Measurements from ENCODE around the gene SBK1.

SBK1 gene

GRCh38 chr16:28258567-28258966 lies 33.8 kb upstream of the SBK1 start:
- H3K4me1 Mint-ChIP-seq = peaks cover 7% of the 10 kb centered on the region
- H3K4me3 Mint-ChIP-seq = peak overlapping the region; percentile 20 to 58 (median 48)
- no peaks in the 10 kb centered on the region for H3K36me3 Mint-ChIP-seq (ENCODE audit: low read depth)
- H3K27me3 Mint-ChIP-seq (ENCODE audit: low read depth) = peaks cover 10% of the 10 kb centered on the region
- H3K9me3 Mint-ChIP-seq = no peaks in the 10 kb centered on the region
- H3K27ac Mint-ChIP-seq = no peak overlapping the region
- no peak for TF ChIP-seq CTCF (IDR thresholded peaks at IDR 0.05; ENCODE audit: unreplicated experiment in 3 of 3)

- Mint-ChIP-seq H3K27ac (no peak overlapping the region), H3K27me3 (ENCODE audit: low read depth) (peaks cover 12% of the 10 kb centered on the region), H3K4me1 (peaks cover 7% of the 10 kb centered on the region), H3K9me3 (no peaks in the 10 kb centered on the region), H3K36me3 (ENCODE audit: low read depth) (no peaks in the 10 kb centered on the region), H3K4me3 (peak overlapping the region; percentile 31 to 59 (median 46))
- no peak for TF ChIP-seq CTCF (IDR thresholded peaks at IDR 0.05; ENCODE audit: unreplicated experiment in 3 of 3)
Measured at GRCh38 chr16:28259091-28259780, 33.1 kb upstream of the SBK1 start.

- TF ChIP-seq CTCF (IDR thresholded peaks at IDR 0.05; ENCODE audit: unreplicated experiment in 3 of 3) = no peak
- Mint-ChIP-seq H3K4me1 (peaks cover 12% of the 10 kb centered on the region), H3K27ac (peak overlapping the region in 1 of 3 experiments; percentile 6), H3K27me3 (ENCODE audit: low read depth) (peaks cover 13% of the 10 kb centered on the region), H3K9me3 (no peaks in the 10 kb centered on the region), H3K4me3 (peak overlapping the region; percentile 31 to 59 (median 46)), H3K36me3 (ENCODE audit: low read depth) (no peaks in the 10 kb centered on the region)
Measured at GRCh38 chr16:28259781-28260150, 32.6 kb upstream of the SBK1 start.

DNA sequence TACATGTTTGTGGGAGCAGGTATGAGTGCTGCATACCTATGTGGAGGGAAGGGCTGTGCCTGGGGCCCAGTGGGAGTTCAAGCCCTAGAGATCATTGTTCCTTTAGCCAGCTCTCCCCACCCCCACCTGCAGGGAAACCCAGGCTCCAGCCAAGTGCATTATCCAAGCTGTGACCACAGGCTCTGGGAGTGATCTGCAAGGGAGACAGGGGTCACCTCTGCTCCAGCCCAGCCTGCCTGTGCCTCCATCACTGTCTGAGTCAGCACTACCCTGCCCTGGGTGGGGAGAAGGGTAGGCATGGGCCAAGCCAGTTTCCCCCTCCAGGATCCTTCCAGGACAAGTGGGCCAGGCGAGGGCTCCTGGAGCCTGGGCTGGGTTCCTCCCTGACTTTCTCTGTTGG lies 32.1 kb upstream of the SBK1 start:
- H3K4me3 Mint-ChIP-seq = peak overlapping the region in 2 of 3 experiments; percentile 46 to 59
- peaks cover 13% of the 10 kb centered on the region for H3K27me3 Mint-ChIP-seq (ENCODE audit: low read depth)
- H3K9me3 Mint-ChIP-seq = no peaks in the 10 kb centered on the region
- H3K36me3 Mint-ChIP-seq (ENCODE audit: low read depth) = no peaks in the 10 kb centered on the region
- peaks cover 13% of the 10 kb centered on the region for H3K4me1 Mint-ChIP-seq
- no peak for TF ChIP-seq CTCF (IDR thresholded peaks at IDR 0.05; ENCODE audit: unreplicated experiment in 3 of 3)
- H3K27ac Mint-ChIP-seq = peak overlapping the region in 1 of 3 experiments; percentile 6

- Mint-ChIP-seq H3K27me3 (ENCODE audit: low read depth) (peaks cover 11% of the 10 kb centered on the region), H3K9me3 (no peaks in the 10 kb centered on the region), H3K4me1 (peaks cover 13% of the 10 kb centered on the region), H3K4me3 (peak overlapping the region in 1 of 3 experiments; percentile 41), H3K27ac (no peak overlapping the region), H3K36me3 (ENCODE audit: low read depth) (no peaks in the 10 kb centered on the region)
- TF ChIP-seq CTCF (IDR thresholded peaks at IDR 0.05; ENCODE audit: unreplicated experiment in 3 of 3) = no peak
Measured at GRCh38 chr16:28261942-28262341, 30.4 kb upstream of the SBK1 start.

DNA sequence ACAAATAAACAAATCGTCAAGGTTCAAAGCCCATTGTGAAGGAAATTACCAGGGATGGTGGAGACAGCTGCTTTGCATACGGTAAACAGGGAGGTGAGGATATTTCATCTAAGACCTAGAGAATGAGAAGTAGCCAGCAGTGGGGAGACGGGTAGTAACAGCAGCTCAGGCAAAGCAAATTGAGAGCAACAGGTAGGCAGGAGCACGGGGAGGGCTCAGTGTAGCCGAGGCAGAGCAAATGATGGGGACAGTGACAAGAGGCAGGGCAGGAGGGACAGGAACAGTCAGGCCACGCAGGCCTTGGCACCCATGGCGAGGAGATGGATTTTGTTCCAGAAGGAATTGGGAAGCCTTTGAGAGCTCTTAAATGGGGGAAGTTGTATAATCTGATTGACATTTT lies 29.0 kb upstream of the SBK1 start:
- H3K4me3 Mint-ChIP-seq = no peak overlapping the region
- H3K27ac Mint-ChIP-seq = no peak overlapping the region
- H3K9me3 Mint-ChIP-seq = no peaks in the 10 kb centered on the region
- peaks cover 13% of the 10 kb centered on the region for H3K4me1 Mint-ChIP-seq
- no peak for TF ChIP-seq CTCF (IDR thresholded peaks at IDR 0.05; ENCODE audit: unreplicated experiment in 3 of 3)
- H3K36me3 Mint-ChIP-seq (ENCODE audit: low read depth) = no peaks in the 10 kb centered on the region
- H3K27me3 Mint-ChIP-seq (ENCODE audit: low read depth) = peaks cover 3% of the 10 kb centered on the region

Data from nephron (organoid).